HepG2 (cell line): ENCODE data around the gene RAPGEF6. TPM values are rescaled to one million over a fixed set of nuclear protein-coding genes. Genes with fewer than 3 reads are reported as not detected.

Source experiments
- BCL6 ChIP-seq: IDR thresholded peaks from 2 replicates; pipeline ENCODE4 v1.6.1; 2016; ENCODE audit warnings: missing genetic modification reagents, missing compliant biosample characterization
- CREB1 ChIP-seq, 2 experiments: fragments of 450-650 bp in 1 of 2; IDR thresholded peaks; 2 replicates each; pipeline ENCODE4 v1.6.1; 2016 to 2017; ENCODE audit warnings: control low read depth in 1 of 2, mild to moderate bottlenecking in 1 of 2, missing compliant biosample characterization in 1 of 2, missing genetic modification characterization in 1 of 2
- DBP ChIP-seq: sonication (generic); formaldehyde crosslinking; IDR thresholded peaks from 2 replicates; pipeline ENCODE4 v1.4.0; 2020; ENCODE audit warnings: missing genetic modification reagents; ENCODE audit errors: not compliant biosample characterization
- FIP1L1 ChIP-seq: fragments of 200-400 bp; formaldehyde crosslinking; IDR thresholded peaks from 2 replicates; pipeline ENCODE4 v1.6.1; 2018; ENCODE audit warnings: low read depth, mild to moderate bottlenecking, low read length, moderate library complexity, borderline replicate concordance; ENCODE audit not compliant: insufficient read depth
- FOXK2 ChIP-seq: fragments of 450-650 bp; IDR thresholded peaks from 2 replicates; pipeline ENCODE4 v1.6.1; 2016
- GFI1 ChIP-seq: sonication (generic); formaldehyde crosslinking; IDR thresholded peaks from 2 replicates; pipeline ENCODE4 v1.5.0; 2020; ENCODE audit warnings: missing genetic modification reagents, mild to moderate bottlenecking, borderline replicate concordance
- HNRNPLL ChIP-seq: fragments of 200-400 bp; formaldehyde crosslinking; IDR thresholded peaks from 2 replicates; pipeline ENCODE4 v1.6.1; 2017; ENCODE audit warnings: mild to moderate bottlenecking, low read depth, low read length; ENCODE audit not compliant: poor library complexity, severe bottlenecking
- MBNL3 ChIP-seq: fragments of 250-450 bp; sonication (Bioruptor Pico); conservative IDR thresholded peaks from 2 replicates; pipeline ENCODE4 v1.8.0; 2022; ENCODE audit warnings: mild to moderate bottlenecking, inconsistent platforms
- MIER2 ChIP-seq: IDR thresholded peaks from 2 replicates; pipeline ENCODE4 v1.6.1; 2016; ENCODE audit warnings: missing biosample characterization, missing genetic modification reagents
- NFRKB ChIP-seq: fragments of 450-650 bp; IDR thresholded peaks from 2 replicates; pipeline ENCODE4 v1.6.1; 2017
- NR2F6 ChIP-seq, 2 experiments: IDR thresholded peaks; 2 replicates each; pipeline ENCODE4 v1.6.1; 2016; ENCODE audit warnings: antibody characterized with exemption in 1 of 2, mild to moderate bottlenecking in 1 of 2
- POGK ChIP-seq: sonication (generic); formaldehyde crosslinking; conservative IDR thresholded peaks from 2 replicates; pipeline ENCODE4 v1.8.0; 2022; ENCODE audit warnings: mild to moderate bottlenecking, moderate library complexity, missing genetic modification reagents
- POGZ ChIP-seq: sonication (generic); formaldehyde crosslinking; IDR thresholded peaks from 2 replicates; pipeline ENCODE4 v1.4.0; 2020; ENCODE audit warnings: mild to moderate bottlenecking, missing genetic modification reagents
- RFX1 ChIP-seq: fragments of 450-650 bp; IDR thresholded peaks from 2 replicates; pipeline ENCODE4 v1.6.1; 2017
- SALL1 ChIP-seq: sonication (generic); formaldehyde crosslinking; IDR thresholded peaks from 2 replicates; pipeline ENCODE4 v1.8.0; 2022; ENCODE audit warnings: mild to moderate bottlenecking, missing genetic modification reagents
- SETDB1 ChIP-seq: sonication (generic); formaldehyde crosslinking; IDR thresholded peaks from 2 replicates; pipeline ENCODE4 v1.5.1; 2020; ENCODE audit warnings: missing genetic modification reagents, mild to moderate bottlenecking, borderline replicate concordance
- ZBTB4 ChIP-seq: sonication (generic); formaldehyde crosslinking; IDR thresholded peaks from 2 replicates; pipeline ENCODE4 v1.4.0; 2020; ENCODE audit warnings: missing genetic modification reagents, mild to moderate bottlenecking, borderline replicate concordance
- ZBTB42 ChIP-seq: sonication (generic); formaldehyde crosslinking; IDR thresholded peaks from 2 replicates; pipeline ENCODE4 v1.5.0; 2020; ENCODE audit warnings: mild to moderate bottlenecking, missing genetic modification reagents
- ZNF143 ChIP-seq: sonication (generic); formaldehyde crosslinking; IDR thresholded peaks from 2 replicates; pipeline ENCODE4 v1.4.0; 2020; ENCODE audit warnings: missing genetic modification reagents
- ZNF331 ChIP-seq: sonication (generic); formaldehyde crosslinking; IDR thresholded peaks from 2 replicates; pipeline ENCODE4 v1.4.0; 2020; ENCODE audit warnings: missing genetic modification reagents
- ZNF546 ChIP-seq: sonication (generic); formaldehyde crosslinking; conservative IDR thresholded peaks from 2 replicates; pipeline ENCODE4 v1.8.1; 2023; ENCODE audit warnings: mild to moderate bottlenecking, missing genetic modification reagents
- ZNF558 ChIP-seq: sonication (generic); formaldehyde crosslinking; IDR thresholded peaks from 2 replicates; pipeline ENCODE4 v1.9.0; 2022; ENCODE audit warnings: mild to moderate bottlenecking, missing genetic modification reagents, borderline replicate concordance
- ZNF574 ChIP-seq: sonication (generic); formaldehyde crosslinking; IDR thresholded peaks from 2 replicates; pipeline ENCODE4 v1.4.0; 2020; ENCODE audit warnings: missing genetic modification reagents
- polyA plus RNA-seq, 8 experiments: library from polyadenylated mRNA; depleted of rRNA in 3 of 8; stranded (reverse) in 7 of 8; unstranded in 1 of 8; fragments of >200 nt; fragmentation: Illumina TruSeq in 4 of 8; extraction: Trizol in 4 of 8; gene quantifications; 2 replicates each; pipeline versions ENCODE4 v1.2.1 to v1.2.3, GENCODE V29; 2011 to 2016; ENCODE audit warnings: low read depth in 4 of 8, missing spikeins in 1 of 8, mixed read lengths in 1 of 8; ENCODE audit not compliant: insufficient read depth in 1 of 8
- total RNA-seq, 5 experiments: library from RNA; depleted of rRNA; stranded (reverse); fragments of >200 nt; fragmentation: Illumina TruSeq; extraction: Trizol; gene quantifications; 2 replicates each; pipeline ENCODE4 v1.2.3, GENCODE V29; 2016; ENCODE audit warnings: low read depth in 1 of 5

Gene RAPGEF6
- total and polyA plus RNA-seq, 2 of the 13 experiments (the other 11 are each of a cell fraction or from before 2014, with no cell fraction given): 7.7 to 24.6 TPM

GRCh38 chr5:131386779-131387178, 248.2 kb downstream of the RAPGEF6 start (continued):
- TF ChIP-seq POGZ (no peak), GFI1 (CRISPR knock-in tag) (no peak), NFRKB (no peak), RFX1 (peak; percentile 40; the same call in 1 of the 2 replicates), ZNF331 (peak; percentile 59; the same call in 1 of the 2 replicates), MBNL3 (CRISPR knock-in tag) (no peak), SALL1 (CRISPR knock-in tag) (no peak; the same call in 1 of the 2 replicates), FIP1L1 (no peak), ZNF143 (CRISPR knock-in tag) (no peak), CREB1 (IDR thresholded peaks at IDR 0.05) (no peak), CREB1 (CRISPR knock-in tag; IDR thresholded peaks at IDR 0.05) (peak; percentile 42), POGK (CRISPR knock-in tag) (no peak), ZNF546 (CRISPR knock-in tag) (no peak), FOXK2 (peak; percentile 55; the same call in 1 of the 2 replicates), MIER2 (CRISPR knock-in tag) (no peak), ZBTB42 (CRISPR knock-in tag) (no peak), ZNF558 (no peak), SETDB1 (no peak), ZNF574 (no peak), HNRNPLL (no peak), NR2F6 (IDR thresholded peaks at IDR 0.05) (no peak; the same call in 1 of the 2 replicates), NR2F6 (CRISPR knock-in tag; IDR thresholded peaks at IDR 0.05) (peak; percentile 68), BCL6 (CRISPR knock-in tag) (peak; percentile 87), DBP (no peak), ZBTB4 (CRISPR knock-in tag) (no peak)
